Measurements from ENCODE around the gene DDX41.
A peak's percentile ranks its signal among the peaks of the same experiment; 100 is the strongest.
"Not testable (repeated sequence)": the region's sequence is repeated elsewhere in the genome, so short reads cannot be mapped to it uniquely, and the experiment has no call there.

Gene DDX41

DNA sequence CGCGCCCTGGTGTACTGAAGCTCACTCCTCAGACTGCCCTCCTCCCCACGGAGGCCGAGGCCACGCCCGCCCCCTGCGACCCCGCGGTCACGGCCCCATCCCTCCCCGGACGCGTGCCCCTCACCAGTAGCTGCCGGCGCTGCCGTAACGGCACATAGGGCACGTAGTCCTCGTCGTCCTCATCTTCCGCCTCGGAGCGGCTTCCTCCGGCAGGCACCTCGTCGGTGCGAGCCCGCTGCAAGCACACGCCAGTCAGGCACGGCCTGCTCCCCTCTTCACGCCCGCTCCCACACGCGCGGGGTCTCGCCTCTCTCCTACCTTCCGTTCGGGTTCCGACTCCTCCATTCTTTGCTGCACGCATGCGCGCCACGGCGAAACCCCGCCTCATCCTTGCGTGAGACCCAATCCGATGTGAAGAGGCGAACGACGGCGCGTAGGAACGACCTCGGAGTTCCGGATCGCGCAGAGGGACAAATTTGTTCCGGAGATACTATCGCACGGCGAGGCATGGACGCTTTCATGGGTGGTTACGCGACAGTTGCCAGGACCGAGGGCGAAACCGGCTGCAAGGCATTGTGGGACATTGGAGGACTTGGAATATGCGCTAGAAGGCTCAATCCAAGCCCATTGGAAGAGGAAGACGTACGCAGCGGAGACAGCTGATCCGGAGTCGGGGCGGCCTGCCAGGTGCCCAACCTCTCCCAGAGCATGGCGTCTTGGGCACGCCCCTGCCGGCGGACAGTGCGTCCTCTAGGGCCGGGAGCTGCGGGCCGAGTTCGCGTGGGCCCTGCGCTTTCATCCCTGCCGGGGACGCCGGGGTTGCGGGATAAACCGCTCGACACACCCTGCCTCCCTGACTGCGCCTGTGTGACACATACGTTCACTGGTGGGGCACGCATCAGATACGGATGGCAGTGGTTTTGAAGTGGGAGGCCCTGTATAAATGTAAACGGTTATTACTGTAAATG, at the start of gene DDX41:
DDX41 (minus strand) TSS at position 361 of the 968 bp plus-strand sequence; CDS start at position 345, 16 bp downstream.
- Mint-ChIP-seq H3K4me1 (ENCODE audit: low read depth) (peaks cover 33% of the 10 kb centered on the region), H3K36me3 (ENCODE audit: low read depth) (peaks cover 31% of the 10 kb centered on the region)

DNA sequence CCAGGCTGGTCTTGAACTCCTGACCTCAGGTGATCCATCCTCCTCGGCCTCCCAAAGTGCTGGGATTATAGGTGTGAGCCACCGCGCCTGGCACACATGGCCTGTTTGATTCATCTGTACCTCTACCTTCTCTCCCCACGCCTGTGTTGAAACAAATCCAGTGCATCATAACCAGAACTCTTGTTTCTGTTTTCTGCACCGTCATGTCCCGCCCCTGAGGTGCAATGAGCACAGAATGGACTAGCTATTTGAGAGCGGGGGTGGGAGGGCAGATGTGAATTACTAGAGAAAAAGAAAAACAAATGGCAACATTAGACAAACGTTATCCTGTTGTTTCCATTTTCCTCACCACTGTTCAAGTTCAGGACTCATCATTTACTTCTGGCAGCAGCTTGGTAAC, 48.3 kb upstream of the DDX41 start:
- Mint-ChIP-seq H3K36me3 (ENCODE audit: low read depth) (peaks cover 2% of the 10 kb centered on the region), H3K27me3 (ENCODE audit: low read depth) (peaks cover 4% of the 10 kb centered on the region), H3K9me3 (no peaks in the 10 kb centered on the region), H3K4me1 (ENCODE audit: low read depth) (no peaks in the 10 kb centered on the region), H3K27ac (no peak overlapping the region), H3K4me3 (no peak overlapping the region)

More for the DNA sequence above, at the start of gene DDX41:
- no peaks in the 10 kb centered on the region for H3K27me3 Mint-ChIP-seq (ENCODE audit: low read depth)
- H3K27ac Mint-ChIP-seq = peak within 1 kb of the TSS; percentile 85
- H3K9me3 Mint-ChIP-seq = no peaks in the 10 kb centered on the region
- peak within 1 kb of the TSS; percentile 93 for H3K4me3 Mint-ChIP-seq

DNA sequence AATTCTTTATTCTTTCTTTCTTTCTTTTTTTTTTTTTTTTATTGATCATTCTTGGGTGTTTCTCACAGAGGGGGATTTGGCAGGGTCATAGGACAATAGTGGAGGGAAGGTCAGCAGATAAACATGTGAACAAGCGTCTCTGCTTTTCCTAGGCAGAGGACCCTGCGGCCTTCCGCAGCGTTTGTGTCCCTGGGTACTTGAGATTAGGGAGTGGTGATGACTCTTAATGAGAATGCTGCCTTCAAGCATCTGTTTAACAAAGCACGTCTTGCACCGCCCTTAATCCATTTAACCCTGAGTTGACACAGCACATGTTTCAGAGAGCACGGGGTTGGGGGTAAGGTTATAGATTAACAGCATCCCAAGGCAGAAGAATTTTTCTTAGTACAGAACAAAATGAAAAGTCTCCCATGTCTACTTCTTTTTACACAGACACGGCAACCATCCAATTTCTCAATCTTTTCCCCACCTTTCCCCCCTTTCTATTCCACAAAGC, 42.7 kb upstream of the DDX41 start:
- H3K9me3 Mint-ChIP-seq; H3K36me3 Mint-ChIP-seq (ENCODE audit: low read depth); H3K4me3 Mint-ChIP-seq; H3K27me3 Mint-ChIP-seq (ENCODE audit: low read depth); H3K27ac Mint-ChIP-seq: not testable (repeated sequence)
- peaks cover 22% of the 10 kb centered on the region for H3K4me1 Mint-ChIP-seq (ENCODE audit: low read depth)

DNA sequence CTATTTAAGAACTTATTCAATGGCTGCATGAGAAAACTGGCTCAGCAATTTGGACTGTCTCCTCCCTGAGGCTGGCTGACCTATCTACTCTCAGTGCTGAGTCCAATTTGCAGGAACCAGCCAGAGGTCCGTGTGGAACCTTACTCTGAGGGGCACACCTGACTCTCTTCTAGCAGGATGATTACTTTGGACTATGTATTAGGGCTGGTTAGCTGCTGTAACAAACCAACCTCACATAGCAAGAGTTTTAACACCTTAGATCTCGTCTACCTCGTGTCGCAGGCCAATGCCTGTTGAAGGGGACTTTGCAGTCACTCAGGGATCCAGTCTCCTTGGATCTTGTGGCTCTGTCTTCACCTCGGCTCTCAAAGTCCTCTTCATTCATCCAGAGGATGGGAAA, 41.0 kb upstream of the DDX41 start:
- Mint-ChIP-seq H3K4me1 (ENCODE audit: low read depth) (peaks cover 27% of the 10 kb centered on the region), H3K27me3 (ENCODE audit: low read depth) (peaks cover 6% of the 10 kb centered on the region), H3K36me3 (ENCODE audit: low read depth) (peaks cover 2% of the 10 kb centered on the region), H3K9me3 (no peaks in the 10 kb centered on the region), H3K27ac (peak overlapping the region; percentile 33), H3K4me3 (no peak overlapping the region)

DNA sequence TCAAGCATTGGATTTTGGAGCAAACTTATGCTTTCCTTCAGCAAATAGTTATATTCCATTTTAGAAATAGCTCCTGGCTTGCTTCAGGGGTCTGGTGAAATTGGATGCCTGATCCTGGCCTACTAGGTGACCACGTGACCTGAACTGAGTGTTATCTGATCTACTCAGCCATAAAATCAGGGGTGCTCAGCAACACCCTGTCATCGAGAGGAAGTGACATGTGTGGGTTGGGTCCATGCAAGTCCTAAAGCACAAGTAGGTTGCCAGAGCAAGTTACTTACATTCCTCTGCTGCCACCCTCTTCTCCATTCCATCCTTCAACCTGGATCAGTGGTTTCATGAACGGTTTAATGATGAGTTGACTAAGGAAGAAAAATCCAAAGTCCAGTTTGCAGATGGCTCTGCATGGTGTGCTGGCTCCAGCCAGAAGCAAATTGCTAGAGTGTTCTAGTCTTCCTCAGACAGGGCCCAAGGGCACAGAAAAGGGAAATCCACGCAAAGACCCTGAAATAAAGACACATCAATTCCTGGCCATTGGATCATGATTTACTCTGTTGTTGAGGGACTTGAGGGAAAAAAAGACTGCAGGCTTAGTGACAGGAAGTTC, 40.4 kb upstream of the DDX41 start:
- peaks cover 6% of the 10 kb centered on the region for H3K27me3 Mint-ChIP-seq (ENCODE audit: low read depth)
- no peak overlapping the region for H3K4me3 Mint-ChIP-seq
- peaks cover 30% of the 10 kb centered on the region for H3K4me1 Mint-ChIP-seq (ENCODE audit: low read depth)
- H3K9me3 Mint-ChIP-seq = no peaks in the 10 kb centered on the region
- peaks cover 2% of the 10 kb centered on the region for H3K36me3 Mint-ChIP-seq (ENCODE audit: low read depth)
- H3K27ac Mint-ChIP-seq = no peak overlapping the region

DNA sequence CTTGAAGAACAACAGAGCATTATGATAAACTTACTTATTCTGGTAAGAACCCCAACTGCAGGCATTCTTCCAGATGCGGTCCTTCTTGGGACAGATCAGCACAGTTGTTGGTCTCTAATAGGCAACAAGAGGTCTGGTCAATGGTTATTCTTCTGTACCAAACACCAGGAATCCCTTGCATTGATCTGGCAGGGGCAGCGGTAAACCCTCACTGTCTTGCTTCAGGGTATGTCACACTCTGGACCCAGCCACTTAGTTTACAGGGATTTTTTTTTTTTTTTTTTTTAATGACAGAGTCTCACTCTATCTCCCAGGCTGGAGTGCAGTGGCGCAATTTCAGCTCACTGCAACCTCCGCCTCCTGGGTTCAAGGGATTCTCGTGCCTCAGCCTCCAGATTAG, 38.9 kb upstream of the DDX41 start:
- Mint-ChIP-seq H3K4me3 (no peak overlapping the region), H3K36me3 (ENCODE audit: low read depth) (peaks cover 5% of the 10 kb centered on the region), H3K27ac (no peak overlapping the region)

DNA sequence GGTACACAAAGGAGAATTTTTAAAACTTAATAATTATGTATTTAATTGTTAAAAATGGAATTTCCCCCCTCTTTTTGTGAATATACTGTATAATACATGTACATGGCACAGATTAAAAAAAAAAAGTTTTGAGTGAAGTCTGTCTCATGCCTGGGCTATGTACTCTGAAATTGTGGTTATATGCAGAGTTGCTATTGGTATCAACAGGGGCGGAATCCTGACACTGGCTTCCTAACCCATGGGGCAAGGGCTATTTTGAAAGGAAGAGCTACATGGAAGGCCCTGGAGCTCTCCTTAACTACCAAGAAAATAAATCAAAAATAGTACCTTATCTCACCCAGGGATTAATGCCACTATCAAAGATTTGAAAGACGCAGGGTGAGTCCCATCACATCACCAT, 38.5 kb upstream of the DDX41 start:
- no peak overlapping the region for H3K27ac Mint-ChIP-seq

More for the DNA sequence above, 38.9 kb upstream of the DDX41 start:
- Mint-ChIP-seq H3K4me1 (ENCODE audit: low read depth) (peaks cover 30% of the 10 kb centered on the region), H3K9me3 (no peaks in the 10 kb centered on the region), H3K27me3 (ENCODE audit: low read depth) (peaks cover 6% of the 10 kb centered on the region)

DNA sequence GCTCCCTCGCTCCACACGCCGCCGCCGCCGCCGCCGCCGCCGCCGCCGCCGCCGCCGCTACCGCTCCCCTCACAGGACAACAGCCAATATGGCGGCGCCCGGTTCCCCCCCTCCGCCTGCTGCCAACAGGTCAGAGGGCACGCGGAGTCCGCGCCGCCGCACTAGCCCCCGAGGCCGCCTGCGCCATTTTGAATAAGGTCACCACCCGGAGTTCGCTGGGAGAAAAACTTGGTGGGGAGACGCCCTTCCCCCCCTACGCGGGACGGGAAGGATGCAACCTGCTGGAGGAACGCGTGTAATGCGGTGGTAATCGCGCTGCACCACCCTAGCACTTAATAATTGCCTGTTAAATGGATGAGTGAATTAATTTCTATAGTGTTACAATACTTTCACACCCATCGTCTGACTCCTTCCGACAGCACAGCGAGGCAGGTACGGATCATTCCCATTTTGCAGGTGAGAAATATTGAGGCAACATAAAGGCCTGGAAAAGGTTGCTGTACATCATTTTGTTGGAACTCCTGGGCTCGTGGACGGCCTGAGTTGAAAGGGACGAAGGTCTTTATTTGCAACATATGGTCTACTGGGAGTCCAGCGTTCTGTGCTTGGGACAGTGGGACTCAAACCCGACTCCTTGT, 37.8 kb upstream of the DDX41 start, which contains the start of gene FAM193B:
FAM193B (minus strand) TSS at position 90 of the 638 bp plus-strand sequence. CDS start 105 bp downstream, outside the sequence.
- H3K27ac Mint-ChIP-seq = peak within 1 kb of the TSS; percentile 74
- peaks cover 33% of the 10 kb centered on the region for H3K4me1 Mint-ChIP-seq (ENCODE audit: low read depth)
- H3K9me3 Mint-ChIP-seq = no peaks in the 10 kb centered on the region
- H3K4me3 Mint-ChIP-seq = peak within 1 kb of the TSS; percentile 85
- H3K36me3 Mint-ChIP-seq (ENCODE audit: low read depth) = peaks cover 9% of the 10 kb centered on the region
- peaks cover 6% of the 10 kb centered on the region for H3K27me3 Mint-ChIP-seq (ENCODE audit: low read depth)

More for the DNA sequence above, 38.5 kb upstream of the DDX41 start:
- Mint-ChIP-seq H3K27me3 (ENCODE audit: low read depth) (peaks cover 6% of the 10 kb centered on the region), H3K36me3 (ENCODE audit: low read depth) (peaks cover 7% of the 10 kb centered on the region), H3K4me3 (peak overlapping the region; percentile 85), H3K4me1 (ENCODE audit: low read depth) (peaks cover 31% of the 10 kb centered on the region), H3K9me3 (no peaks in the 10 kb centered on the region)

DNA sequence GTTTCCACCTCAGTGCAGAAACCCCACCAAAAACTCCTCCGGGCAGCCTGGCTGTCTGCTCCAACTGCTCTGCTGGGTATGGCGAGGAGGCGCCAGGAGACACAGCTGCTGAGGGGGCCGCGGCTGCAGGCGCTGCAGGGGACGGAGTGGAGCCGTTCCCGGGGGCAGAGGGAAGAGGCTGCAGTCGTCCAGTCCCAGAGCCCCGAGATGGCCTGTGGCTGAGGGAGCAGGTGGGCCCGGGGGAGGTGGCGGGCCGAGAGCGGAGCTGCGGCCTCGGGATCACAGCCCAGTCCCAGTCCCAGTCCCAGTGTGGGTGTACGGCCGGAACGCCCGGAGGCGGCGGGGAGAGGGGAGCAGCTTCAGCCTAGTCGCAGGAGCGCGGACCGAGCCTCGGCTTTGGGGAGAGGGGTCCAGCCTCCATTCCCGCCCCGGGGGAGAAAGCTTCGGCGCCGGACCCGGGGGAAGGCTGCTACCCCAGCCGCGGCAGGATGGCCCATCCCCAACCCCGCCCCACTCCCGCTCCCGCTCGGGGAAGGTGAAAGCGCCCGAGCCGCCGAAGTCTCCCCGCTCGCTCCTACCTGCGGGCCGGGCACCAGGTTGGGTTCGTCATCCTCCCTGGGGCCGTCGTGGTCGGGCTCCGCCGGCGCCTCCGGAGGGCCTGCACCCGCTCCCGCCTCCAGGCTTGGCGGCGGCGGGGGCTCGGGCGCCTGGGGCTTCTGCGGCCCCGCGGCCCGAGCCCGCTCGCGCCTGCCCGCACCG, 37.1 kb upstream of the DDX41 start:
- Mint-ChIP-seq H3K9me3 (no peaks in the 10 kb centered on the region), H3K27me3 (ENCODE audit: low read depth) (peaks cover 6% of the 10 kb centered on the region), H3K4me3 (peak overlapping the region; percentile 83), H3K4me1 (ENCODE audit: low read depth) (peaks cover 33% of the 10 kb centered on the region), H3K27ac (no peak overlapping the region), H3K36me3 (ENCODE audit: low read depth) (peaks cover 9% of the 10 kb centered on the region)

DNA sequence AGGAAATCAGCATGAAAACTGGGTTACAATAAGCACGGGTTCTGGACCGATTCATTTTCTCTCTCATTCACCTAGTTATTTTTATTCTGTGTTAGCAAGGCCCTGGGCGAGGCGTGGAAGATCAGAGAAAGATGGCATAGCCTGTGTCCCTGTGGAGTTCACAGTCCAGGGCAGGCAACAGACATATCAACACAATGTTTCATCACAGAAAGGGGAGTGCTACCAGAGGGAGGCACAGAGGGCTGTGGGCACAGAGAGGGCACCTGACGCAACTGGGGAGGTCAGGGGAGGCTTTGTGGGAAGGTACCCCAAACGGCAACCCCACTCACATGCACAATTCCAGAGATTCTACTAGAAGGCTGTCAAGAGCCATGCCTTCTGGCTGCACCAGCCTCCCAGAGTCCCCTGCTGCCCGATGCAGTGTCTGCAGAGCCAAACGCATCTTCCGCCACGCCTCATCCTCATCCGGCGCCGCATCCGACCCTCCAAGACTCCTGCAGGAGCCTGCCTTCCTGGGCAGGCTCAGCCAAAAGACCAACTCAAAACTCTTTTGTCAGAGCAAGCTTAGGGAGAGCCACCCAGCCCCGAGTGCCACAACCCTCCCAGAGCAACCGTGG, 36.2 kb upstream of the DDX41 start:
- peaks cover under 1% of the 10 kb centered on the region for H3K27me3 Mint-ChIP-seq (ENCODE audit: low read depth)
- H3K4me1 Mint-ChIP-seq (ENCODE audit: low read depth) = peaks cover 32% of the 10 kb centered on the region
- H3K36me3 Mint-ChIP-seq (ENCODE audit: low read depth) = peaks cover 9% of the 10 kb centered on the region
- no peaks in the 10 kb centered on the region for H3K9me3 Mint-ChIP-seq
- H3K27ac Mint-ChIP-seq = peak overlapping the region; percentile 59
- H3K4me3 Mint-ChIP-seq = peak overlapping the region; percentile 83

DNA sequence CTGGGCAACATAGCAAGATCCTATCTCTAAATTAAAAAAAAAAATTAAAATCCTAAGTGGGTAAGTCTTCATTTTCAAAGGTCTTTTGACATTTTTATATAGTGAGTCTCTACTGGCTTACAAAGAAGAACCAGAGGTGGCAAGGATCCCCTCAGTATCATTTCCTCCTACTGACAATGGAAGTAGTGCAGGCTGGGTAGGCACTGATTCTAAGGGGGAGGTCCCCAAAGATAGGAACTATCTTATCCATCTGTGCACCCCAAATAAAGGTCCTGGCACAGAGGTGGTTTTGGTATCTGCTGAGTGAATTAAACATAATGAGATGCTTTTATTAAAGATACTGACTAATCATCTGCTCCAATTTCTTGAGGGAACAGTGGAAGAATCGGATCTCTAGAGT, 33.4 kb upstream of the DDX41 start:
- H3K9me3 Mint-ChIP-seq = no peaks in the 10 kb centered on the region
- H3K27ac Mint-ChIP-seq = no peak overlapping the region
- H3K4me1 Mint-ChIP-seq (ENCODE audit: low read depth) = peaks cover 21% of the 10 kb centered on the region
- H3K4me3 Mint-ChIP-seq = no peak overlapping the region
- H3K27me3 Mint-ChIP-seq (ENCODE audit: low read depth) = no peaks in the 10 kb centered on the region
- peaks cover 12% of the 10 kb centered on the region for H3K36me3 Mint-ChIP-seq (ENCODE audit: low read depth)

DNA sequence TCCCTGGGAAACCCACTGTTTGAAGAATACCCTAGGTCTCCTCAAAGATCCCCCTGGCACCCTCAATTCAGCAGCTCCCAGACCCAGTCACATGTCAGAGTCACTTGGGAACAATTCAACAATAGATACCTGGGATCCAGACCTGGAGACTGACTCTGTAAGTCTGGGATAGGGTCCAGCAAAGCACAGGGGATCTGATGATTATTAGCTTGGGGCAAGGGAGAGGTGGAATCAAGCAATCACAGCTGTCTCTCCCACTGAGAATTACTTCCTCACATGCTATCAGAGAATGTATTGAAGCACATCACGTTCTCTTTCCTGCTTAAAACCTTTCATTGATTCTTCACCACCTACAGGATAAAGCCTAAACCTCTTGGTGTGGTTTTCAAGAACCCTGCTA, 31.7 kb upstream of the DDX41 start:
- H3K27ac Mint-ChIP-seq = no peak overlapping the region
- peaks cover 15% of the 10 kb centered on the region for H3K4me1 Mint-ChIP-seq (ENCODE audit: low read depth)
- H3K9me3 Mint-ChIP-seq = no peaks in the 10 kb centered on the region
- no peaks in the 10 kb centered on the region for H3K27me3 Mint-ChIP-seq (ENCODE audit: low read depth)
- H3K4me3 Mint-ChIP-seq = no peak overlapping the region
- H3K36me3 Mint-ChIP-seq (ENCODE audit: low read depth) = peaks cover 10% of the 10 kb centered on the region

DNA sequence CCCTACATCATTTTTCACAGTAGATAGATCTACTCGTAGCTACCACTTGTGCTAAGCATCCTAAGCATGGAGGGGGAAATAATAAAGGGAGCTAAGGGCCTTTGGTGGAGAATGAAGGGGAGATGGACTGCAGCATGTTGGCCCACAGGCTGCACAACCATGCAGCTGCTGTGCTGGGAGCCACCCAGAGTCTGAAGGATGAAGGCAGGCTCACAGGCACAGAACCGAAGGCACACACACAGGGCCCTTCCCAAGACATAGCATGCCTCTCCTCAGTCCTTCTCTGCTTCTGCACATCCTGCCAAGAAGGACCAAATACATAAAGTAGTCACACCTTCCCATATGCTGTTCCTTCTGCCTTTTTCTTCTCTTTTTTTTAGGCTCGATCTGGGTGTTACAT, 31.0 kb upstream of the DDX41 start:
- Mint-ChIP-seq H3K4me3 (no peak overlapping the region), H3K9me3 (no peaks in the 10 kb centered on the region)

More for the DNA sequence above, 31.0 kb upstream of the DDX41 start:
- H3K27me3 Mint-ChIP-seq (ENCODE audit: low read depth) = no peaks in the 10 kb centered on the region
- peaks cover 10% of the 10 kb centered on the region for H3K36me3 Mint-ChIP-seq (ENCODE audit: low read depth)
- no peak overlapping the region for H3K27ac Mint-ChIP-seq
- H3K4me1 Mint-ChIP-seq (ENCODE audit: low read depth) = peaks cover 10% of the 10 kb centered on the region

Measured in T-helper 1 cell treated with Interleukin-12 subunit alpha and Interleukin-12 subunit beta and Interleukin-4 antibody, amounts not matched to agents 30 μg/mL and 1 μg/mL, for 36 hours (primary cell).